Thyroid gland (tissue), 4 donors: ENCODE measurements around the gene CCNJL.

Experiments
- POLR2A ChIP-seq, 2 donors: fragments of 450-650 bp; IDR thresholded peaks; one replicate each; pipeline ENCODE4 v1.6.1; 2017; ENCODE audit warnings: antibody characterized with exemption in 2 of 2, mild to moderate bottlenecking in 2 of 2, moderate library complexity in 1 of 2
- TF ChIP-seq, protein P1 (sequence below), 6 experiments: fragments of 200-600 bp in 3 of 6; fragments of 450-650 bp in 3 of 6; sonication (generic) in 3 of 6; IDR thresholded peaks; one replicate each; pipeline ENCODE4 v1.5.1; 2016 to 2019; ENCODE audit warnings: antibody characterized with exemption in 6 of 6, mild to moderate bottlenecking in 2 of 6, inconsistent platforms in 1 of 6, moderate library complexity in 1 of 6

DNA sequence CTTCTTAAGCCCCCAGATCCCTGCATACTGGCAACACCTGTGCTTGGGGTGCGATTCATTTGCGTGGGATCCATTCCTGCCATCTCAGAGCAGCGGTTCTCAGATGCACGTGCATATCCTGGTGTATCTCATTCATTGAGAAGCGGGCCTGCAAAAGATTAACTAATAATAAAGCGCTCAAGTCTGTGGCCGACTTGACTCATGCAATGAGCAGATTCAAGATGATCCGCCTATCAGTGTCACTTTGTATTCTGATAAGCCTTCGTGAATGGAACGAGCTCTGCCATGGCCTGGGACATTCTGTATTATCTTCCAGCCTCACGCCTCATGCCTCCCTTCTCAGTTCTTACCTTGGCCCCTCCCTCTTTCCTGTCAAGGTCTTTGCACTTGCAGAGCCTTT is 35.7 kb upstream of the CCNJL start:
- TF ChIP-seq, protein P1, sequence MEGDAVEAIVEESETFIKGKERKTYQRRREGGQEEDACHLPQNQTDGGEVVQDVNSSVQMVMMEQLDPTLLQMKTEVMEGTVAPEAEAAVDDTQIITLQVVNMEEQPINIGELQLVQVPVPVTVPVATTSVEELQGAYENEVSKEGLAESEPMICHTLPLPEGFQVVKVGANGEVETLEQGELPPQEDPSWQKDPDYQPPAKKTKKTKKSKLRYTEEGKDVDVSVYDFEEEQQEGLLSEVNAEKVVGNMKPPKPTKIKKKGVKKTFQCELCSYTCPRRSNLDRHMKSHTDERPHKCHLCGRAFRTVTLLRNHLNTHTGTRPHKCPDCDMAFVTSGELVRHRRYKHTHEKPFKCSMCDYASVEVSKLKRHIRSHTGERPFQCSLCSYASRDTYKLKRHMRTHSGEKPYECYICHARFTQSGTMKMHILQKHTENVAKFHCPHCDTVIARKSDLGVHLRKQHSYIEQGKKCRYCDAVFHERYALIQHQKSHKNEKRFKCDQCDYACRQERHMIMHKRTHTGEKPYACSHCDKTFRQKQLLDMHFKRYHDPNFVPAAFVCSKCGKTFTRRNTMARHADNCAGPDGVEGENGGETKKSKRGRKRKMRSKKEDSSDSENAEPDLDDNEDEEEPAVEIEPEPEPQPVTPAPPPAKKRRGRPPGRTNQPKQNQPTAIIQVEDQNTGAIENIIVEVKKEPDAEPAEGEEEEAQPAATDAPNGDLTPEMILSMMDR (IDR thresholded peaks at IDR 0.05), result no peak
- no peak for TF ChIP-seq POLR2A (IDR thresholded peaks at IDR 0.05)
